AG09319 (cell line): ENCODE results near the gene CMYA5.

ENCODE experiments used
- DNase-seq: peaks from one replicate; pipeline ENCODE4 v3.0.0-alpha.2; 2010; ENCODE audit warnings: low read depth; ENCODE audit errors: extremely low read depth
- CTCF ChIP-seq: IDR thresholded peaks from 2 replicates; pipeline ENCODE4 v1.5.1; 2011; ENCODE audit warnings: low read depth, mild to moderate bottlenecking, inconsistent platforms, low read length, moderate library complexity

CMYA5 gene

GRCh38 chr5:79840084-79840990 is 150.7 kb downstream of the CMYA5 start:
- DNase-seq, result no peak

GRCh38 chr5:79841172-79841571 is 151.5 kb downstream of the CMYA5 start:
- no peak for TF ChIP-seq CTCF
- DNase-seq, result no peak

More at GRCh38 chr5:79840084-79840990, 150.7 kb downstream of the CMYA5 start:
- TF ChIP-seq CTCF, result no peak

- no peak for TF ChIP-seq CTCF
- no peak for DNase-seq
These were observed 152.6 kb downstream of the CMYA5 start for GRCh38 chr5:79842006-79842881.

- DNase-seq, result no peak
- TF ChIP-seq CTCF, result no peak
These were observed 153.4 kb downstream of the CMYA5 start for GRCh38 chr5:79842991-79843390.

- DNase-seq, result no peak
- no peak for TF ChIP-seq CTCF
These were observed 154.1 kb downstream of the CMYA5 start for GRCh38 chr5:79843450-79844388.

GRCh38 chr5:79844571-79844970 is 154.9 kb downstream of the CMYA5 start:
- TF ChIP-seq CTCF, result no peak
- DNase-seq, result no peak
